ENCODE results near the gene GPR17. TPM values are rescaled to one million over a fixed set of nuclear protein-coding genes. Genes with fewer than 3 reads are reported as not detected.
A peak's percentile ranks its signal among the peaks of the same experiment; 100 is the strongest.

Gene GPR17
- polyA plus RNA-seq, 1 donor (not counting 4 experiments of a cell fraction or from before 2014, with no cell fraction given), result not detected

- Histone ChIP-seq H4K20me1 (ENCODE audit: control insufficient read depth, extremely low read depth, insufficient read depth, low read length) (no peaks in the 10 kb centered on the region), H3K27ac (ENCODE audit: control insufficient read depth, insufficient read depth, low read length) (no peak overlapping the region), H3K36me3 (ENCODE audit: control insufficient read depth in 2 of 2, extremely low read depth in 1 of 2, insufficient read depth in 2 of 2, low read length in 2 of 2) (no peaks in the 10 kb centered on the region), H3K4me3 (ENCODE audit: control insufficient read depth in 2 of 3, extremely low read depth in 1 of 3, insufficient read depth in 2 of 3, low read depth in 1 of 3, low read length in 3 of 3) (no peak overlapping the region), H3K4me2 (ENCODE audit: control insufficient read depth, extremely low read depth, insufficient read depth, low read depth, low read length) (no peak overlapping the region), H2AFZ (ENCODE audit: control insufficient read depth, low read length) (no peak overlapping the region), H3K4me1 (ENCODE audit: control insufficient read depth, extremely low read depth, insufficient read depth, low read length) (peaks cover 12% of the 10 kb centered on the region), H3K9me3 (ENCODE audit: control insufficient read depth, low read depth, low read length) (no peaks in the 10 kb centered on the region), H3K9me1 (ENCODE audit: control insufficient read depth, extremely low read depth, insufficient read depth, low read length) (no peaks in the 10 kb centered on the region), H3K27me3 (ENCODE audit: control insufficient read depth, extremely low read depth, insufficient read depth, low read length) (no peaks in the 10 kb centered on the region), H3K9ac (ENCODE audit: control insufficient read depth, extremely low read depth, insufficient read depth, low read length) (no peak overlapping the region), H3K79me2 (ENCODE audit: control insufficient read depth, insufficient read depth, low read length) (no peaks in the 10 kb centered on the region)
- FAIRE-seq (no peak), DNase-seq (ENCODE audit: low read depth, low spot score) (no peak)
- TF ChIP-seq EZH2 (IDR thresholded peaks at IDR 0.05; ENCODE audit: low read length) (no peak), CTCF (optimal IDR thresholded peaks at IDR 0.05 in 1 of 3, IDR thresholded peaks at IDR 0.05 in 1 of 3, conservative IDR thresholded peaks at IDR 0.05 in 1 of 3; ENCODE audit: extremely low read depth in 1 of 3, insufficient read depth in 2 of 3, low read length in 3 of 3) (no peak)
- dilution Hi-C loops (cut with MboI; ENCODE audit: extremely low pct_ligation_motif_present, low sequenced_read_pairs), result no loop called here
Measured at GRCh38 chr2:127634626-127635379, 11.2 kb upstream of the GPR17 start.

GRCh38 chr2:127635380-127636237 is 10.3 kb upstream of the GPR17 start:
- Histone ChIP-seq H3K4me3 (ENCODE audit: control insufficient read depth in 2 of 3, extremely low read depth in 1 of 3, insufficient read depth in 2 of 3, low read depth in 1 of 3, low read length in 3 of 3) (no peak overlapping the region), H3K9me1 (ENCODE audit: control insufficient read depth, extremely low read depth, insufficient read depth, low read length) (no peaks in the 10 kb centered on the region), H3K4me2 (ENCODE audit: control insufficient read depth, extremely low read depth, insufficient read depth, low read depth, low read length) (no peak overlapping the region), H3K36me3 (ENCODE audit: control insufficient read depth in 2 of 2, extremely low read depth in 1 of 2, insufficient read depth in 2 of 2, low read length in 2 of 2) (no peaks in the 10 kb centered on the region), H2AFZ (ENCODE audit: control insufficient read depth, low read length) (no peak overlapping the region), H3K27ac (ENCODE audit: control insufficient read depth, insufficient read depth, low read length) (no peak overlapping the region), H3K27me3 (ENCODE audit: control insufficient read depth, extremely low read depth, insufficient read depth, low read length) (no peaks in the 10 kb centered on the region), H3K79me2 (ENCODE audit: control insufficient read depth, insufficient read depth, low read length) (no peaks in the 10 kb centered on the region), H3K9ac (ENCODE audit: control insufficient read depth, extremely low read depth, insufficient read depth, low read length) (no peak overlapping the region), H3K9me3 (ENCODE audit: control insufficient read depth, low read depth, low read length) (no peaks in the 10 kb centered on the region), H3K4me1 (ENCODE audit: control insufficient read depth, extremely low read depth, insufficient read depth, low read length) (peaks cover 12% of the 10 kb centered on the region), H4K20me1 (ENCODE audit: control insufficient read depth, extremely low read depth, insufficient read depth, low read length) (no peaks in the 10 kb centered on the region)
- TF ChIP-seq CTCF (optimal IDR thresholded peaks at IDR 0.05 in 1 of 3, IDR thresholded peaks at IDR 0.05 in 1 of 3, conservative IDR thresholded peaks at IDR 0.05 in 1 of 3; ENCODE audit: extremely low read depth in 1 of 3, insufficient read depth in 2 of 3, low read length in 3 of 3), result peak in 1 of 3 experiments; percentile 1
- TF ChIP-seq EZH2 (IDR thresholded peaks at IDR 0.05; ENCODE audit: low read length), result no peak
- no peak for DNase-seq (ENCODE audit: low read depth, low spot score)
- no peak for FAIRE-seq
- dilution Hi-C loops (cut with MboI; ENCODE audit: extremely low pct_ligation_motif_present, low sequenced_read_pairs), result no loop called here

Data from keratinocyte (primary cell).